Breast epithelium (tissue), 3 donors: Measurements from ENCODE around the gene PBX3.

Source experiments
- POLR2A ChIP-seq: fragments of 450-650 bp; IDR thresholded peaks from one replicate; pipeline ENCODE4 v1.6.1; 2016; ENCODE audit warnings: antibody characterized with exemption, mild to moderate bottlenecking, moderate library complexity
- POLR2AphosphoS5 ChIP-seq, 3 donors: sonication (generic); formaldehyde crosslinking; IDR thresholded peaks; one replicate each; pipeline ENCODE4 v1.6.1; 2017; ENCODE audit warnings: antibody characterized with exemption in 3 of 3
- TF ChIP-seq, protein P1 (sequence below), 3 donors: fragments of 450-650 bp; IDR thresholded peaks; one replicate each; pipeline ENCODE4 v1.5.1; 2016 to 2017; ENCODE audit warnings: antibody characterized with exemption in 3 of 3, mild to moderate bottlenecking in 3 of 3, moderate library complexity in 3 of 3

DNA sequence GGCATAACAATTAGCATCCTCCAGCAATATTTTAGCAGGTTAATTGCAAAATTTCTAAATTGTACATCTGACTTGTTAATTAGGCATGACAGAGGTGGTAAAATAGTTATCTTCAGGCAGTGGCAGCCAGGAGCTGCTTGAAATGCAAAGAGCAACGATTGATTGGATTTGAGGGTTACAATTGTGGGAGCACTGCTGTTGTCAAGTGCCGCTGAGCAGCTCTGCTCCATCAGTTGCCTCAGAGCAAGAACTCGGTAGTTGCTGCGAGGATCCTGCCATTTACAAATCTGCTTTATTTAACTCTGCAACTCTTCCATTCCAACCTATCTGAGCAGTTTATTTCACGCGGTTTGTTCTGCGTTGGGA is 12.6 kb downstream of the PBX3 start:
- TF ChIP-seq, protein P1, sequence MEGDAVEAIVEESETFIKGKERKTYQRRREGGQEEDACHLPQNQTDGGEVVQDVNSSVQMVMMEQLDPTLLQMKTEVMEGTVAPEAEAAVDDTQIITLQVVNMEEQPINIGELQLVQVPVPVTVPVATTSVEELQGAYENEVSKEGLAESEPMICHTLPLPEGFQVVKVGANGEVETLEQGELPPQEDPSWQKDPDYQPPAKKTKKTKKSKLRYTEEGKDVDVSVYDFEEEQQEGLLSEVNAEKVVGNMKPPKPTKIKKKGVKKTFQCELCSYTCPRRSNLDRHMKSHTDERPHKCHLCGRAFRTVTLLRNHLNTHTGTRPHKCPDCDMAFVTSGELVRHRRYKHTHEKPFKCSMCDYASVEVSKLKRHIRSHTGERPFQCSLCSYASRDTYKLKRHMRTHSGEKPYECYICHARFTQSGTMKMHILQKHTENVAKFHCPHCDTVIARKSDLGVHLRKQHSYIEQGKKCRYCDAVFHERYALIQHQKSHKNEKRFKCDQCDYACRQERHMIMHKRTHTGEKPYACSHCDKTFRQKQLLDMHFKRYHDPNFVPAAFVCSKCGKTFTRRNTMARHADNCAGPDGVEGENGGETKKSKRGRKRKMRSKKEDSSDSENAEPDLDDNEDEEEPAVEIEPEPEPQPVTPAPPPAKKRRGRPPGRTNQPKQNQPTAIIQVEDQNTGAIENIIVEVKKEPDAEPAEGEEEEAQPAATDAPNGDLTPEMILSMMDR (IDR thresholded peaks at IDR 0.05) = no peak
- no peak for TF ChIP-seq POLR2A
- TF ChIP-seq POLR2AphosphoS5 (IDR thresholded peaks at IDR 0.05) = no peak
